GM19452 (cell line): Measurements from ENCODE around the gene CD19.
"Not testable (repeated sequence)": the region's sequence is repeated elsewhere in the genome, so short reads cannot be mapped to it uniquely, and the experiment has no call there.

Experiments used
- ATAC-seq: cut with Tn5 transposase; IDR thresholded peaks from one replicate; pipeline ENCODE4 v1.9.1; 2021; ENCODE audit not compliant: unreplicated experiment

The CD19 gene

GRCh38 chr16:28931801-28932225 lies at the start of gene CD19:
Gene CD19 (plus strand): TSS chr16:28931971. CDS start chr16:28932001, 30 bp downstream.
- no peak for ATAC-seq

GRCh38 chr16:28882551-28883160 lies 49.1 kb upstream of the CD19 start:
- no peak for ATAC-seq

GRCh38 chr16:28883221-28883996 lies 48.4 kb upstream of the CD19 start:
- no peak for ATAC-seq

GRCh38 chr16:28884045-28884444 lies 47.7 kb upstream of the CD19 start:
- ATAC-seq: no peak

- ATAC-seq: no peak
Measured at GRCh38 chr16:28886945-28887344, 44.8 kb upstream of the CD19 start.

- ATAC-seq: not testable (repeated sequence)
Measured at GRCh38 chr16:28890355-28890754, 41.4 kb upstream of the CD19 start.

GRCh38 chr16:28891964-28892890 lies 39.5 kb upstream of the CD19 start:
- ATAC-seq: no peak

GRCh38 chr16:28893291-28893690 lies 38.5 kb upstream of the CD19 start:
- ATAC-seq: no peak

- ATAC-seq: no peak
Measured at GRCh38 chr16:28895609-28896008, 36.2 kb upstream of the CD19 start.

GRCh38 chr16:28897826-28898225 lies 33.9 kb upstream of the CD19 start:
- no peak for ATAC-seq

- no peak for ATAC-seq
Measured at GRCh38 chr16:28898266-28898665, 33.5 kb upstream of the CD19 start.

GRCh38 chr16:28898942-28899341 lies 32.8 kb upstream of the CD19 start:
- ATAC-seq: no peak

- ATAC-seq: no peak
Measured at GRCh38 chr16:28899882-28900590, 31.7 kb upstream of the CD19 start.

- no peak for ATAC-seq
Measured at GRCh38 chr16:28900601-28901000, 31.2 kb upstream of the CD19 start.

GRCh38 chr16:28901862-28902261 lies 29.9 kb upstream of the CD19 start:
- ATAC-seq: no peak

GRCh38 chr16:28902909-28903308 lies 28.9 kb upstream of the CD19 start:
- ATAC-seq: no peak

- ATAC-seq: no peak
Measured at GRCh38 chr16:28903344-28904042, 28.3 kb upstream of the CD19 start.

GRCh38 chr16:28904363-28904762 lies 27.4 kb upstream of the CD19 start:
- ATAC-seq: no peak

- no peak for ATAC-seq
Measured at GRCh38 chr16:28904828-28905227, 26.9 kb upstream of the CD19 start.

GRCh38 chr16:28905229-28905754 lies 26.5 kb upstream of the CD19 start:
- ATAC-seq: no peak
